Uterus (tissue), 2 donors: Measurements from ENCODE around the gene SLC37A4.

Source experiments
- POLR2A ChIP-seq, 2 donors: fragments of 450-650 bp; IDR thresholded peaks; one replicate each; pipeline ENCODE4 v1.6.1; 2016; ENCODE audit warnings: antibody characterized with exemption in 2 of 2, mild to moderate bottlenecking in 1 of 2, moderate library complexity in 1 of 2
- TF ChIP-seq, protein P1 (sequence below), 4 experiments: fragments of 200-600 bp in 2 of 4; fragments of 450-650 bp in 2 of 4; sonication (generic) in 2 of 4; IDR thresholded peaks; one replicate each; pipeline ENCODE4 v1.5.1; 2016 to 2019; ENCODE audit warnings: antibody characterized with exemption in 4 of 4, mild to moderate bottlenecking in 2 of 4, moderate library complexity in 1 of 4

DNA sequence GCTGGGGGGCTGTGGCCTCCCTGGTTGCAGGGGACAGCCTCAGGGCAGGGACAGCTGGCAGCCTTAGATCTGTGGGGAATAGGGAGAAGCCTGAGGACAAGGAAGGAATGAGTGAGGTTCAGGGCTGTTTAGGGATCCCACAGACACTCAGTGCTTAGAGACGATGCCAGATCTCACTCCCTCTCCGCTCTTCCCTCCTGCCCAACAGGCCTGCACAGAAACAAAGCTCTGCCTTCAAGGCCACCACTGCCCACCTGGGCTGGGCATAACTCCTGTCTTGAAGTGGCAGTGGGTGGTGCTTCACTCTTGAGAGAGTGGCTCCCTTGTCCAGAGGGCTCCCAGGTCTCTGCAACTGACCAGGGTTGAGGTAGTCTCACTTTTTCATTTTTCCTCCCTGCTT lies 45.9 kb downstream of the SLC37A4 start:
- TF ChIP-seq, protein P1, sequence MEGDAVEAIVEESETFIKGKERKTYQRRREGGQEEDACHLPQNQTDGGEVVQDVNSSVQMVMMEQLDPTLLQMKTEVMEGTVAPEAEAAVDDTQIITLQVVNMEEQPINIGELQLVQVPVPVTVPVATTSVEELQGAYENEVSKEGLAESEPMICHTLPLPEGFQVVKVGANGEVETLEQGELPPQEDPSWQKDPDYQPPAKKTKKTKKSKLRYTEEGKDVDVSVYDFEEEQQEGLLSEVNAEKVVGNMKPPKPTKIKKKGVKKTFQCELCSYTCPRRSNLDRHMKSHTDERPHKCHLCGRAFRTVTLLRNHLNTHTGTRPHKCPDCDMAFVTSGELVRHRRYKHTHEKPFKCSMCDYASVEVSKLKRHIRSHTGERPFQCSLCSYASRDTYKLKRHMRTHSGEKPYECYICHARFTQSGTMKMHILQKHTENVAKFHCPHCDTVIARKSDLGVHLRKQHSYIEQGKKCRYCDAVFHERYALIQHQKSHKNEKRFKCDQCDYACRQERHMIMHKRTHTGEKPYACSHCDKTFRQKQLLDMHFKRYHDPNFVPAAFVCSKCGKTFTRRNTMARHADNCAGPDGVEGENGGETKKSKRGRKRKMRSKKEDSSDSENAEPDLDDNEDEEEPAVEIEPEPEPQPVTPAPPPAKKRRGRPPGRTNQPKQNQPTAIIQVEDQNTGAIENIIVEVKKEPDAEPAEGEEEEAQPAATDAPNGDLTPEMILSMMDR (IDR thresholded peaks at IDR 0.05) = no peak
- no peak for TF ChIP-seq POLR2A (IDR thresholded peaks at IDR 0.05)
